Ectodermal cell (in vitro differentiated cells): ENCODE data around the gene NBL1.

Experiments used
- H3K27ac ChIP-seq: 2 replicates; pipeline ENCODE4 v1.7.0; 2013; ENCODE audit warnings: mild to moderate bottlenecking, low read depth, low read length; ENCODE audit not compliant: insufficient read depth, poor library complexity, severe bottlenecking
- H3K27me3 ChIP-seq: 2 replicates; pipeline ENCODE4 v1.7.0; 2013; ENCODE audit warnings: mild to moderate bottlenecking, low read length; ENCODE audit not compliant: insufficient read depth, control insufficient read depth, poor library complexity, severe bottlenecking
- H3K36me3 ChIP-seq: one replicate; pipeline ENCODE4 v1.7.0; 2013; ENCODE audit warnings: low read length; ENCODE audit not compliant: control insufficient read depth, insufficient read depth
- H3K4me1 ChIP-seq: one replicate; pipeline ENCODE4 v1.7.0; 2013; ENCODE audit warnings: low read length; ENCODE audit not compliant: control insufficient read depth, insufficient read depth
- H3K4me3 ChIP-seq: 2 replicates; pipeline ENCODE4 v1.7.0; 2013; ENCODE audit warnings: low read depth, low read length, control low read depth; ENCODE audit not compliant: insufficient read depth
- H3K9me3 ChIP-seq: 2 replicates; pipeline ENCODE4 v1.7.0; 2013; ENCODE audit warnings: mild to moderate bottlenecking, low read length, moderate library complexity; ENCODE audit not compliant: control insufficient read depth
- WGBS, 2 experiments: methylation state at CpG; one replicate each; pipeline ENCODE4 v1.1.7; 2013; ENCODE audit warnings: missing lambda C conversion rate in 2 of 2; 5-methylcytosine and 5-hydroxymethylcytosine counted together

NBL1 gene

DNA sequence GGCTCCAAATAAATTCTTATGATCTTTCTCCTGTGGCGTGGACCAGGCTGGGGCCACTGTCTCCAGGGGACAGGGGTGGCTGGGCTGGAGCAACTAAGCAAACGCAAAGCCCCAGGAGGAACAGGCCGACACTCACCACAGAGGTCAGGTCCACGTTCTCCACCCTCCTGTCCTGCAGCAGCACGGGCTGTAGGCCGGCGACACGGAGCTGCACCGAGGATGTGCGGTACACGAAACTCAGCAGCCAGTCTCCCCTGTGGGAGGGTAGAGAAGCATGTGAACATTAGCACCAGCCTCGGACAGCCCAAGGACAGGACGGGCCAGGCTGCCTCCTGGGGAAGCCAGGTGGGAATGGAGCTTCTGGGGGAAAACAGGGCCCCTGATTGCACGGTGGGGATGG lies 50.2 kb downstream of the NBL1 start:
- no peak overlapping the region for H3K27ac ChIP-seq
- no peak overlapping the region for H3K4me3 ChIP-seq
- H3K36me3 ChIP-seq, result no peaks in the 10 kb centered on the region
- no peaks in the 10 kb centered on the region for H3K9me3 ChIP-seq
- no peaks in the 10 kb centered on the region for H3K4me1 ChIP-seq
- WGBS, 2 experiments, result 87 to 89% methylated on average over 14 of the region's 14 CpGs
- H3K27me3 ChIP-seq, result no peaks in the 10 kb centered on the region

DNA sequence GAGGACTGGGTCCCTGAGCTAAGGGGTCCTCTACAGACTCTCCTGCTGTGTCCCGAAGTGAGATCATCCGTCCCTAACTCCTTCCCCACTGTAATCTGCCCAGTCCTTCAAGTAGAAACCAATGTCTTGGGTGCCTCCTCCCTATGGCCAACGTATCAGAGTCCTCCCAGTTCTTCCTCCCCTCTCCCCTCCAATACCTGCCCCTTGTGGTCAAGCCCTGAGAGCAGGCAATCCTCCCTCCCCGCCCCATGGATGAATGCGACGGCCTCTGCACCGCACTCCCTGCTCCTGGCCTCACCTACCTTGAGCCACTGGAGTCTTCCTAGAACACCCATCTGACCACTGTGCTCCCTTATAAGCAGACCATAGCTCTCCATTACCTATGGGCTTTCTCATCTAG lies 51.7 kb downstream of the NBL1 start:
- no peaks in the 10 kb centered on the region for H3K27me3 ChIP-seq
- WGBS, 2 experiments, result 87 to 90% methylated on average over 7 of the region's 7 CpGs

DNA sequence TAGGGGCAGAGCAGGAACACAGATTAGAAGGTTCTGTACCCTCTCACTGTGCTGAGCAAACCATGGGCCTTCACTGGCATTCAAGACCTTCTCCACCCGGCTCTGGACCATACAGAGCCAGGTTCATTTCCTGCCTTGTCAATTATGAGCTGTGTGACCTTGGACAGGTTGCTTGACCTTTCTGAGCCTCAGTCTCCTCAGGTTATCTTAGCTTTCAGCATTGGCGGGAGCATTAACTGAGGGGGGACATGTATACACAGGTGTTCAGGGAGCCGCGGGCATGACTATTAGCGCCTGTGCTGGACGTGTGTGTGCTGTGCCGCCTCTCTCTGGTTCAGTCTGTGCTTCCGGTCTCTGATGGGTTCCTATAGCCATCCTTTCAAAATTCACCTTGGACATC lies 52.7 kb downstream of the NBL1 start:
- Histone ChIP-seq H3K27me3 (no peaks in the 10 kb centered on the region), H3K27ac (no peak overlapping the region), H3K36me3 (no peaks in the 10 kb centered on the region), H3K9me3 (no peaks in the 10 kb centered on the region), H3K4me1 (no peaks in the 10 kb centered on the region), H3K4me3 (no peak overlapping the region)
- WGBS, 2 experiments, result 96% methylated on average over 8 of the region's 8 CpGs

More for the DNA sequence above, 51.7 kb downstream of the NBL1 start:
- no peaks in the 10 kb centered on the region for H3K36me3 ChIP-seq
- H3K4me3 ChIP-seq, result no peak overlapping the region
- no peak overlapping the region for H3K27ac ChIP-seq
- H3K9me3 ChIP-seq, result no peaks in the 10 kb centered on the region
- no peaks in the 10 kb centered on the region for H3K4me1 ChIP-seq

DNA sequence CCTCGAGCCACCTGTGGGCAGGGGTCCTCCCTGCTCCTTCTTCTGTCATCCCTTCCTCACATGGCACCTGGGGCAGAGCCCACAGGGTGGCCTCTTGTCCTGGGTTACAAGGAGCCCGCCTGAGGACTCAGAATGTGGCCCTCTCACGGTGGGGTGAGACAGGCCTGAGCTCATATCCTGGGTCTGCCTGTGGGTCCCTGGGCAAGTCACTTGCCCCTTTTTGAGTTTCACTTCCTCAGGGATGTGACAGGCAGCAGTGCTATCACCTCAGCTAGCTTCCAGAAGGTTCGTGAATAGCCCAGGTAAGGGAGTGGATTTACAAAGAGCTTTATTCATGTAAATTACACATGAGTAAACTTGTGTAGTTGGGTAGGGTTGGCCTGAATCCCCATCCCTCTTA lies 54.1 kb downstream of the NBL1 start:
- Histone ChIP-seq H3K27ac (no peak overlapping the region), H3K4me1 (no peaks in the 10 kb centered on the region), H3K36me3 (no peaks in the 10 kb centered on the region), H3K9me3 (no peaks in the 10 kb centered on the region), H3K4me3 (no peak overlapping the region), H3K27me3 (no peaks in the 10 kb centered on the region)
- WGBS, 2 experiments, result 88 to 92% methylated on average over 4 of the region's 4 CpGs

DNA sequence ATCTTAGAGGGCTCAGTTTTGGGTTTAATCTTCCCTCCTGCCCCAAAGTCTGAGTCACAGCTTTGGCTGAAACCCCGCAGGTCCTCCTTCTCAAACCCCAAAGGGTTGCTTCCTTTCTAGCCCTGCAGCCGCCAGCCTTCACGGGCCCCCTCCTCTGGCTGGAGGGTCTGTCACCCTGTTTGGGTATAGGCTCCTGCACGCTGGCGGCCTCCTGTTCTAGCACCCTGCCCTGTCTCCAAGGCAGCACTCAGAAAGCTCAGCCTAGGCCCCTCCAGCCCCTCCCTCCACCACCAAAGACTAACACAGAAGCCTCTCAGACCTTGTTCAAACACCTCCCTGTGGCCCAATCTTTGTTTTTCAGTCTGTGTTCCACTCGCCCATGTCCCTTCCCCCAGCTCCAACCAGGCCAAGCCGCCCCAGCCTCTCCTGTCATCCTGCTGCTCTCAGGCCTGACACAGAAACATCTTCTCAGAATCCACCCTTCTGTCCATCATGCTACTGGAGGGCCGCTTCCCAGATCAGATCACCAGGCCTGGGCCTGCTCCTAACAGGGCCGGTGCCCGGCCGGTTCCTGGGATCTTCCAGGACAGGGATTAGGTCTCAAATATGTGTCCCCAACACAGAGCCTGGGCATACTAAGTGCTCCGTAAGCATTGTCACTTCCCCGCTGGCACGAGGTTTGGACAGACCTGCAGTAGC lies 56.1 kb downstream of the NBL1 start:
- WGBS, 2 experiments, result 80 to 82% methylated on average over 14 of the region's 14 CpGs
- Histone ChIP-seq H3K27me3 (no peaks in the 10 kb centered on the region), H3K27ac (no peak overlapping the region), H3K36me3 (no peaks in the 10 kb centered on the region), H3K4me3 (no peak overlapping the region), H3K9me3 (no peaks in the 10 kb centered on the region), H3K4me1 (peaks cover 11% of the 10 kb centered on the region)

DNA sequence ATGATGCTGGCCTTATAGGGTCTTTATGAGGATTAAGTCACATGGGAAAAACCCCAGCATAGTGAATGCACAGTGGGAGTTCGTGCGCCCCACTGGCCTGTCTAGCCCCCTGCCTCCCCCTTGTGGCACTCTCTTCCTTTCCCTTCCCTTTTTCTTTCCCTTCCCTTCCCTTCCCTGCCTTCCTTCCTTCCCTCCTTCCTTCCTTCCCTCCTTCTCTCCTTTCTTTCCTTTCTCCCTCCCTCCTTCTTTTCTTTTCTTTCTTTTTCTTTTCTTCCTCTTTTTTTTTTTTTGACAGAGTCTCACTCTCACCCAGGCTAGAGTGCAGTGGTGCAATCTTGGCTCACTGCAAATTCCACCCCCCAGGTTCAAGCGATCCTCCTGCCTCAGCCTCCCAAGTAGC lies 59.2 kb downstream of the NBL1 start:
- no peak overlapping the region for H3K4me3 ChIP-seq
- no peaks in the 10 kb centered on the region for H3K9me3 ChIP-seq
- H3K27ac ChIP-seq, result no peak overlapping the region
- WGBS, 2 experiments, result 75 to 82% methylated on average over 3 of the region's 3 CpGs
- no peaks in the 10 kb centered on the region for H3K36me3 ChIP-seq
- no peaks in the 10 kb centered on the region for H3K27me3 ChIP-seq
- H3K4me1 ChIP-seq, result peaks cover 11% of the 10 kb centered on the region

DNA sequence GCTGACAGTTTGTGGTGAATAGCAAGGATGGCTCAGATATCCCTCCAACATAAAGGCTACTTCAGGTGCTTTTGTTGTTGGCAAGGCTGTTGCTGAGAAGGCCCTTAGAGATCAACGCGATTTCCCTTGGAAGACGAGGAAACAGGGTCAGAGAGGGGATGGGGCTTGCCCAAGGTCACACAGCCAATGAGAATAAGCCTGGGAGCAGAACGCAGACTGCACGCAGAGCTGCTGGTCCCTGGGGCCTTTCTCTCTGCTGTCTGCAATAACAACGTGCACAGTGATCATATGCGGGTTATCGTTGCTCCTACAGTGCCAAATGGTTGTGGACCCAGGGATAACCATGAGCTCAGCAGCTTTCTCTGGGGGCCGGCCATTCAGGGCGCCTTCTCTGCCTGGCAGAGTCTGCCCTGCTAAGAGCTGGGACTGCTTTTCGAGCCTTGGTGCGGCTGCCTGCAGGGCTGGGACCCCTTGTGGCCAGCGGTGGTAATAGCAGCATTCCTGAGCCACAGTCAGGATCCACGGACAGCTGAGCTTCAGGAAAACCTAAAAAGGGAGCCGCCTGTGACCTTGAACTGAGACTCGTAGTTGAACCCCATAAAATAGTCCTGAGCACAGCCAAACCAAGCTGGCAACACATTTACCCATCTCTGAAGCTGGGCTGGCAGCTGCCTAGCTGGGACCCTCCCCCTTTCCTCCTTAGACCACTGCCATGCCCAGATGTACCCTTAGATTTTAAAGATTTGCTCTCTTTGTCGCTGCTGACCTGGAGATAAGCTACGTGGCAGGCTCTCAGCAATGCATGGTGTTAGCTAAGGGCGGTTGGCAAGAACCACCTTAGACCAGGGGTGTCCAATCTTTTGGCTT lies 60.4 kb downstream of the NBL1 start:
- H3K4me1 ChIP-seq, result peaks cover 18% of the 10 kb centered on the region
- H3K27me3 ChIP-seq, result no peaks in the 10 kb centered on the region
- peak overlapping the region; percentile 8 for H3K27ac ChIP-seq
- H3K9me3 ChIP-seq, result no peaks in the 10 kb centered on the region
- WGBS, 2 experiments, result 17% methylated on average over 19 of the region's 19 CpGs
- no peak overlapping the region for H3K4me3 ChIP-seq
- H3K36me3 ChIP-seq, result no peaks in the 10 kb centered on the region

DNA sequence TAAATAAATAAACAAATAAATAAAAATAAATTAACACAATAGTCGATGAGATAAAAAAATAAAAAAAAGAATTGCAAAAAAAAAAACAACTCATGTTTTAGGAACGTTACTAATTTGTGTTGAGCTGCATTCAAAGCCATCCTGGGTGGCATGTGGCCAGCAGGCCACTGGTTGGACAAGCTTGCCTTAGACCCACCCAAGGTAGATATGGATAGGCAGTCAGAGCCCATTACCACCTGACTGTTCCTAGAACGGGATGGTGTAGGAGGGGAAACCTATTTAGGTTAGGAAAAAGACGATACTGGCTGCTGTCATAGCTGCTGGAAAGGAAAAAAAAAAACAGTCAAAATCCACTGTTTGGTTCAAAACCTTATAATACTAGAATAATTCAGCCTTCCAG lies 61.4 kb downstream of the NBL1 start:
- H3K27ac ChIP-seq, result no peak overlapping the region
- no peaks in the 10 kb centered on the region for H3K36me3 ChIP-seq
- WGBS, 2 experiments, result 89 to 96% methylated on average over 3 to 4 of the region's 4 CpGs

DNA sequence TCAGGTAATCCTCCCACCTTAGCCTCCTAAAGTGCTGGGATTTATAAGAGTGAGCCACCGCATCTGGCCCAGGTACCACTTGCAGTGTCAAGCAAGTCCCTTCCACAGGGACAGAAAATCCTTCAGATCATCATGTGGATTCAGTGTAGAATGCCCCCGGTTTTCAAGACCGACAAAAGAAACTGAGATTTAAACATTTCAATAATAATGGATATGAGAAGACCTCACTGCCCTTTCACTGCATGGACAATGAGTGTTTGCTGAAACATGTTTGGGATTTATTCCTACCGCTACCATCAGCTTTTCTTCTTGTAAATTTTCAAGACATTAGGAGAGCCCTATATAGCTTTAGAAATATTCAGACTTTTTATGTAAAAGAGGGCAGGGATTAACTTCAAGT lies 62.0 kb downstream of the NBL1 start:
- WGBS, 2 experiments, result 86 to 95% methylated on average over 3 to 4 of the region's 4 CpGs
- no peaks in the 10 kb centered on the region for H3K9me3 ChIP-seq
- no peak overlapping the region for H3K4me3 ChIP-seq
- no peaks in the 10 kb centered on the region for H3K27me3 ChIP-seq
- H3K36me3 ChIP-seq, result no peaks in the 10 kb centered on the region
- peaks cover 18% of the 10 kb centered on the region for H3K4me1 ChIP-seq
- H3K27ac ChIP-seq, result no peak overlapping the region

More for the DNA sequence above, 61.4 kb downstream of the NBL1 start:
- Histone ChIP-seq H3K27me3 (no peaks in the 10 kb centered on the region), H3K4me1 (peaks cover 18% of the 10 kb centered on the region), H3K9me3 (no peaks in the 10 kb centered on the region), H3K4me3 (no peak overlapping the region)
